ENCODE data around the gene XPC. TPM values are rescaled to one million over a fixed set of nuclear protein-coding genes. Genes with fewer than 3 reads are reported as not detected.

XPC gene
- total and polyA plus RNA-seq, 2 of the 8 experiments (the other 6 are each of a cell fraction or from before 2014, with no cell fraction given), result 8.8 to 27.3 TPM

- Histone ChIP-seq H3K79me1 (ENCODE audit: low read depth, low read length) (no peaks in the 10 kb centered on the region), H3K4me3 (ENCODE audit: extremely low read depth in 1 of 4, insufficient read depth in 2 of 4, low read depth in 3 of 4, low read length in 4 of 4) (no peak overlapping the region), H2BK20ac (ENCODE audit: low read length) (no peak overlapping the region), H3K4ac (replicated peaks; ENCODE audit: insufficient read length, low read depth, low read length) (no peak overlapping the region), H4K91ac (replicated peaks; ENCODE audit: insufficient read length, low read length) (no peak overlapping the region), H3K18ac (ENCODE audit: extremely low read depth, low read length) (0 out of 2 replicates have a peak overlapping the region, but pooled peaks have one; percentile 10), H2BK120ac (replicated peaks; ENCODE audit: low read depth, low read length) (no peak overlapping the region), H3K79me2 (ENCODE audit: control insufficient read depth in 1 of 2, insufficient read depth in 2 of 2, low read length in 2 of 2) (no peaks in the 10 kb centered on the region), H4K5ac (ENCODE audit: insufficient read length, low read depth, low read length) (no peak overlapping the region), H2BK15ac (ENCODE audit: low read length) (no peak overlapping the region), H3K27me3 (replicated peaks in 1 of 4; ENCODE audit: control insufficient read depth in 3 of 4, extremely low read depth in 1 of 4, insufficient read depth in 3 of 4, low read length in 3 of 4) (no peaks in the 10 kb centered on the region), H3K9me3 (ENCODE audit: insufficient read depth in 2 of 2, low read depth in 1 of 2, low read length in 1 of 2) (no peaks in the 10 kb centered on the region), H3K23me2 (ENCODE audit: low read depth, low read length) (no peaks in the 10 kb centered on the region), H2BK5ac (ENCODE audit: low read depth, low read length) (peak overlapping the region; percentile 66; the same call in 1 of the 2 replicates), H3K4me1 (replicated peaks in 1 of 4; ENCODE audit: control insufficient read depth in 3 of 4, insufficient read depth in 4 of 4, low read length in 3 of 4) (peaks cover 0 to 14% (median 9%) of the 10 kb centered on the region in 4 experiments; a peak in 6 of 7 replicates), H4K20me1 (replicated peaks in 1 of 2; ENCODE audit: control insufficient read depth in 1 of 2, insufficient read depth in 2 of 2, low read length in 2 of 2) (peaks cover 7 to 8% of the 10 kb centered on the region in 2 experiments), H3K4me2 (ENCODE audit: insufficient read depth in 1 of 2, low read depth in 2 of 2, low read length in 2 of 2) (0 out of 4 replicates have a peak overlapping the region, but pooled peaks of 1 of the 2 experiments have one; percentile 36), H3K14ac (ENCODE audit: insufficient read length) (no peak overlapping the region), H3K27ac (ENCODE audit: low read depth, low read length) (no peak overlapping the region), H3K56ac (replicated peaks; ENCODE audit: insufficient read length, low read depth, low read length) (no peak overlapping the region), H3K36me3 (ENCODE audit: control insufficient read depth in 2 of 4, insufficient read depth in 4 of 4, low read length in 3 of 4) (peaks cover 0 to 9% (median 7%) of the 10 kb centered on the region in 4 experiments; a peak in 4 of 8 replicates), H3K9ac (replicated peaks in 1 of 4; ENCODE audit: extremely low read depth in 1 of 4, low read depth in 3 of 4, low read length in 3 of 4) (no peak overlapping the region), H2AK5ac (ENCODE audit: low read depth, low read length) (no peak overlapping the region), H3K23ac (ENCODE audit: insufficient read length) (no peak overlapping the region), H4K8ac (ENCODE audit: extremely low read depth, insufficient read depth, low read length) (no peak overlapping the region; the same call in 1 of the 2 replicates), H2AFZ (ENCODE audit: low read length) (no peak overlapping the region), H2BK12ac (ENCODE audit: low read depth, low read length) (peak overlapping the region; percentile 69)
- no peak for DNase-seq (ENCODE audit: low read depth in 1 of 2, low spot score in 2 of 2)
- FAIRE-seq, result no peak
- ChIA-PET POLR2A (ENCODE audit: partially characterized antibody) (interaction anchor here (0.8 to 3.1 kb wide), 3 partner anchors 23 to 31 kb away, joined by 4 to 17 read pairs (median 15); partner anchors contain the start of genes CHCHD4, LSM3, TMEM43 and XPC), CTCF (ENCODE audit: partially characterized antibody) (interaction anchor here (0.7 to 1.9 kb wide), 8 partner anchors 10 to 345 kb away, joined by 3 to 14 read pairs (median 4); partner anchors contain the start of genes CHCHD4 and TMEM43)
- 74% methylated on average over 11 of the region's 12 CpGs; no CpG with 5 or more reads in 1 of the 2 experiments for WGBS, 2 experiments (ENCODE audit: extremely low coverage in 1 of 2, insufficient coverage in 1 of 2, insufficient read length in 1 of 2, insufficient replicate concordance in 2 of 2, low coverage in 1 of 2, low lambda C conversion rate in 2 of 2, missing lambda C conversion rate in 1 of 2)
- no peak for TF ChIP-seq BACH1 (IDR thresholded peaks at IDR 0.05; ENCODE audit: low read length)
- no peak for TF ChIP-seq TBP (IDR thresholded peaks at IDR 0.05; ENCODE audit: low read depth, low read length)
- TF ChIP-seq CHD1 (IDR thresholded peaks at IDR 0.05; ENCODE audit: low read depth, low read length), result no peak
- no peak for TF ChIP-seq KDM4A (IDR thresholded peaks at IDR 0.05; ENCODE audit: low read depth, low read length, severe bottlenecking)
- TF ChIP-seq ASH2L (IDR thresholded peaks at IDR 0.05; ENCODE audit: low read length), result no peak
- no peak for TF ChIP-seq CBX8 (IDR thresholded peaks at IDR 0.05; ENCODE audit: borderline replicate concordance, low read depth, low read length)
- no peak for TF ChIP-seq CREB1 (IDR thresholded peaks at IDR 0.05)
- no peak for TF ChIP-seq SIN3A (conservative IDR thresholded peaks at IDR 0.05 in 1 of 2, IDR thresholded peaks at IDR 0.05 in 1 of 2; ENCODE audit: low read depth in 1 of 2, low read length in 2 of 2)
- TF ChIP-seq E2F6 (IDR thresholded peaks at IDR 0.05), result no peak
- no peak for TF ChIP-seq NRF1 (IDR thresholded peaks at IDR 0.05; ENCODE audit: low read depth, low read length)
- no peak for TF ChIP-seq TAF7 (optimal IDR thresholded peaks at IDR 0.05; ENCODE audit: borderline replicate concordance, low read depth, low read length)
Observed at GRCh38 chr3:14147617-14148016, 30.8 kb downstream of the XPC start.

Data from H1 (cell line).